CD4-positive, alpha-beta T cell treated with Interleukin-12 subunit alpha and Interleukin-12 subunit beta, for 1 hour (primary cell): ENCODE results near the gene ICA1.

Source experiments
- DNase-seq: peaks from one replicate; pipeline ENCODE4 v3.0.0-alpha.2; 2020

The ICA1 gene

DNA sequence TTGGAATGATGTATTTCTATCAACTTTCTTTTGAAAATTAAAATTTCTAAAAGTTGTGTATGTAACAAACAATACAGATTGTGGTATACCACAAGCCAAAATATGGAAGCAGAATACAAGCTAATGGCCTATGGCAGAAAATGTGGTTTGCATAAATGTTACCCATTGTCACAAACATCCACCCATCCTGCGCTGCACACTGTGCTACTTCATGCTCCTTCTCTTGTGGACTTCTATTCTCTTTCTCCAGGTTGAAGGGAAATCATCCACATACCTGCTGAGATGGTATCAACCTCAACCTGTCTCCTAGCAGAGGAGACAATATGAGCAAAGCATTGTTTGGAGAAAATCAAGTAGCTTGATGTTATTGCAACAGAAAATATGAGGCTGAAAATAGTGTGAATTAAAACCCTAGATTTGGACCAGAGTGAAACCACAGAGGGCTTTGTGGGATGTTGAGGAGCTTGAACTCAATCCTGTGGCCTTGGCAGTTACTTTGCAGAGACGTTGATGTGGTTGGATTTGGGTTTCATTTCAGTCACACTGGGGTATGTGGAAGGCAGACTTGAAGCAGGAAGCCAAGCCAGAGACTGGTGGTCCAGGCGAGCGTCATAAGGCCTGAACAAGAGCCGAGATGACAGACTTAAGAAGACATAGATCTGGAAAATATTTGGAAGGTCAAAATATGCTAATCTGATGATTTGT is 63.8 kb downstream of the ICA1 start:
- peak; percentile 43 for DNase-seq

DNA sequence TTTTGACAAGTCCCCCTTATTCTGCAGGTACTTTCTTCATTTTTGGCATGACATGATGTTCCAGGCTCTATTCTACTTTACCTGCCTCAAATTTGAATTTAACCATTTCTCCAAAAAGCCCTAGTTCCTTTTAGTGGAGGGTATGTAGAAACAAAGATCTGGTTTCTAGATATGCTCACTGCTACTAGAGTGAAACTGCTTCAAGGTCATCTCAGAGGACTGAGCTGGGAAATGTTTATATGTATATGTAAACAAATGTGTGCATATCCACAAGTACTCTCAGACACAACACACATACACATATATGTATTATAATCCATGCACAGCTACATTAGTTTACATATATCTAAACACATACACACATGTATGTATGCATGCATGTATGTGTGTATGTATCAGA is 69.1 kb downstream of the ICA1 start:
- DNase-seq, result no peak

DNA sequence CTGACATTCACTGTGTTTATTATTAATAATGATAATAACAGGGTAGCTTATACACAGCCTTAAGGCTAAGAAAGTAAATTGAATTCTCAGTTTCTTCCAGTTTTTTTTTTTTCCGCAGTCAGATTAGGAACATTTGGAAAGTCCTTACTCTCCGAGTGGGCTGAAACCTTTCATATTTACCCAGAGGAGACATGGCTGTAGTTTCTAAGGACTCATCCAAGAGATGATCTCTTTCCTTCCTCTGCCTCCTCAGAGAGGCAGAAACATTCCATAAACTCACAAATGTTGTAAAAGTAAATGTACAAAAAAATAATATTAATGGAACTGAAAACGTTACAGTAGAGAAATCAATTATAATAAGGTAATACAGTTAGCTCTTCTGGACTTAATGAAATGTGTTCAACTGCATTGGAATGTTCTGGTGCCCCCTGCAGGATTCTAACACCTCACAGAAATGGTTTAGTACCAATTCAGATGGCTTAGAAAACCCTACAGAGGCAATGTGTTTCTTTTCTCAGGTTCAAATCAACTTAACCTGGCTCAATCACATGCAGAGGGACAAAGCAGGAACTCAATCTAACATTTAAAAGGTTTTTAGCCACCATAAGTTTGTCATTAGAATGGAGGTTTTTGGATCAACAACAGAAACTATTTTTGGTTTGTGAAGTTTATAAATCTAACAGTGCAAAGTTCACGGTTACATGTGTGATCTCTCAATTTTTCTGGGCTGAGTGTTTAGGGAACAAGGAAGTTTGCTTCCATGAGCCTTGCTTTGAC is 71.7 kb downstream of the ICA1 start:
- peak; percentile 80 for DNase-seq

DNA sequence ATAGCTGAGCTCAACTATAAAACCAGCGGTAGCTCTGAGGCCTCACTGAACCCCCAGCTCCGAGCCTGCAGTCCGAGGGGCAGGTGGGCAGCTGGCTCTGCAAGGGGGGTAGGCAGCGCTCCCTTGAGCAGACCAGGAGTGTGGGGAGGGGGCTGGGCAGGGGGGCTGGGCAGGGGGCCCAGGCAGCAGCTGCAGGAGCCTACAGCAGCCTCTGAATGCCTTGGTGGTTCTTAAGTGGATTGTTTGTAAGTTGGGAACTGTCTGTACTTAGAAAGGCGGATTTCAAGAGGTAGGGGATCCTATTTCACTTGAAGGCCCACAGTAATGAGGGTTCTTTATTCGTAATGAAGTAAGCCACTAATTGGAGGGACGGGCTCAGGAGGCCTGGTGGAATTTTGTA is 72.3 kb downstream of the ICA1 start:
- DNase-seq, result no peak

DNA sequence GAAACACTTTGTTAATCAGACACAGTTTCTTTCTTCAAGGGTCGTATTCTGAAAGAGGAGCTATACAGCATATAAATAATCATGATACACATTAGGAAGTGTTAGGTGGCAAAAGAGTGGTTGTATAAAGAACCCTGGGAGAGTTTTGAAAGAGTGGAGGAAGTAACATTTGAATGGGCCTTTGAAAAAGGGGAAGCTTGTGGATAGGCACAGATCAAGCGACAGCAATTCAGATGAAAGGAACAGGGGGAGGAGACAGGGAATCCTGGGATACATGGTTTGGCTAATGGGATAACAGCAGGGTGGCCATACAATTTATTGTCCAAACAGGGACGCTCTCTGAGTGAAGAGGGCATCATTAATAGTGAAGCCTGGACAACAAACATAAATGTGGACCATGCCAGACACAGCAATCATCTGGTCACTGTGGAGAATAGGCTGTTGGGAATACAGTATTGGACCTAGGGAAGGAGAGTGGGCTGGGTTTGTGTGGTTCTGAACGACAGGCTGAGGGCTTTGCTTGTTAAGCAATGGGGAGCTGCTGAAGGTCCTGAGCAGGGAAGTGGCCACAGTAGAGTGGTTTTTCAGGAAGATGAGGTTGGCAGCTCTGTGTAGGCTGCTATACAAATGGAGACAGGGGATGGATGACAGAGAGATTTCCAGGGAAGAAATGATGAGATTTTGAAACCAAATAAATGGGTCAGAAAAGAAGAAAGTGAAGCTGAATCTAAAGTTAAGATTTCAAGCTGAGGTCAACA is 75.9 kb downstream of the ICA1 start:
- DNase-seq, result no peak

DNA sequence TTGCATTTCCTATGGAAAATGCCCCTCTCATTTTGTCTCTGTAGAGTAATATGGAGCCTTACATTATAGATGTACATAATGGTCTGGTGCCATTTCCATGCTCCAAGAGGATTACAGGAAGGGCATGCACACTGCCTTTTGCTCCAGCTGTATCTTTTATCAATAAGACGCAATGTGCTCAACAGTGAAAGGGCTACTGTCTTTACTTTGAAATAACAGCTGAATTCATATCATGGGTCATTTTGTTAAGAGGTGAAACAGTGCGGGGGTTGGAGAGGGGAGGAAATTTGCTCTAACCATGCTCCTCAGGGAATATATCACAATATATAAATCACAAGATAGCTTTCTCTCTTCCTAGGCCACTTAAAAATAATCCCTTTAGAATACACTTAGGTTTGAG is 77.7 kb downstream of the ICA1 start:
- no peak for DNase-seq

DNA sequence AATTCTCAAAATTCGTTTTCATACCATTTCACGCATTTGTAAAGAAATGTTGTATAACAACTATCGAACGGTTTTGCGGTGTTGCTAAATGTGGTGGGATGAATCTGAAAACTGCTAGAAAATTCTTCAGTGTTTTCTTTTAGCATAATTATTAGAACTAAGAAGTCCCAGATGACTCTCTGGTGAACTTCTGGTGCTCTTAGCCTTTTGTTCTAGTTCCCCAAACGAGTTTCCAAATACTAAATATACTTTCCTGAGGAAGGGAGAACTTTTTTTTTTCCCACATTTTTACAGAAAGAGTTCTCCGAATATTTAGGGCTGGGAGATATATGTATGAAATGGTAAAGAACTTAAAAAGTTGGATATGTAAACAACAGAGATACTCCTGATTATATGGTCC is 82.5 kb downstream of the ICA1 start:
- no peak for DNase-seq

DNA sequence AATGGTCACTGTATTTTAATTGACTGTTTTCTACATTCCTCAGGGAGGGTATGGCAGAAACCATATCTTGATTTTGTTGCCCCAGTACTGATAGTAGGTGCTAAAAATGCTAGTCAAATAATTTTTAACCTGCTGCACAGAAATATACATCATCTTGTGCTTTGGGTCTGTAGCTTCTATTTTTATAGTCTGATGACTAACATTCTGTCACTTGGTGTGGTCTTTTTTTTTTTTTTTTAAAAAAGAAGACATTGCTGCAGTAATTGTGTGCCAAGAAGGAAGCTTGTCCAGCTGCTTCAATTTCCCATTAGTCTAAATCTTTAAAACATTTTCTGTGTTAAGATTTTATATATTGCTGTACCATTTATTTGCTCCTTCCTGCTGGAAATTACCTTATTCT is 83.6 kb downstream of the ICA1 start:
- DNase-seq, result no peak

DNA sequence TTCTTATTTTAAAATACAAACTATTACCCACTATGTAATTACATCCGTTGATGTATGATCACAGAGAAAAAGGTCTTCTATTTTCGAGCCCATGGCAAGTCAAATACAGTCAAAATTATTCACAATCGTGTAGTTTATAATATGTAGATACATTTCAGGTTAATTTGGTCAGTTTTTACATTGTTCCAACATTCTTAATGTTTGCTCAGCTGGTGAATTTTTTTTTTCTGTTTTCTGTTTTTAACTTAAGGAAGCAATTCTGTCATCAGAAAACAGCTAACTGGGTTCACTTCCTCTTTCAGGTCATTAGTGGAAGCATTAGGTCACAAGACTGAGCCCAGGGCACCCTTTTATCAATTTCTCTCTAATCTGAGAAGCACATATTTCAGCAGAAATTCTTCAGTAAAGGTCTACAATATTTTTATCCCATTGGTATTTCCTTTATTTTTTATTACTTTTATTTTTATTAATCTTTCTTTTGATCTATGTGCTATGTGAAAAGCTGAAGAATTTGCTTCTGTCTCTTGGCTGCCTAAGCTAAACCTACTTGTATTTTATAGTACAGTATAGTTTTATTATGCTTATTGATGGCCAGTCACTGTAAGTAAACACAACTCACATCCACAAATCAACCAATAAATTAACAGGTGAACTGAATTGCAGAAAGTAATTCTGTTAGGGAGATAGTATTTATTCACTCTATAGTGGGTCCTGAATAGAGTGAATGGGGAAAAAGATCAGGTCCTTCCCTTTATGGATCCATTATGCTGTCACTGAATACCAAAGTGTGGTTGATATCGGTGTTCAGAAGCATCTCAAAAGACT is 84.6 kb downstream of the ICA1 start:
- peak; percentile 49 for DNase-seq

DNA sequence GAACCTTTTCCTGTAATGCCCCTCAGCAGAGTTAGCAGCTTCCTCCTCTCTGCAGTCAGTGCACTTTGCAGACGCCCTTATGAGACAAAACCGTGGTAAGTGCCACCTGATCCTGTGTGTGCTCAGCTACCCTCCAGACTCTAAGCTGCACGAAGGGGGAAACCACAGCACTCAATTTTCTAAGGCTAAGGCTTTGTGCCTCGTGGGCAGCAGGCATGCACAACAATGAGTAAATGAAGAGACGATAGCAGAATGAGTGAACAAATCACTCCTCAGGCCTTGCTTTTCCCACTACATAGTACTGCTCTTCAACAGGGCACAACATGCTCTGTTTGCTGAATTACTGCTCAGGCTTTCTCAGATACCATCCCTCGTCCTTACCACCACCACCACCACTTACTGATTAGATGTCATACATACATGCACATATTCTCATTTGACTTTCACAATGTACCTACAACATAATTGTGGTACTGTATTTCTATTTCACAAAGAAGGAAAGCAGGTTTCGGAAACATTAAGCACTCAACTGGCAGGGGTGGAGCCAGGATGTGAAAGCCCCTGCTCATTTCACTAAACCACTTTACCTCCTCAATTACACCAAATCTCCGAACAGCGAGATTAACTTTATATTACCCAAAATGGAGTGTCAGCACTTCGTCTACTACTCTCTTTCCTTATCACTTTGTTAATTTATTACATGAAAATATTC is 85.4 kb downstream of the ICA1 start:
- peak; percentile 71 for DNase-seq

DNA sequence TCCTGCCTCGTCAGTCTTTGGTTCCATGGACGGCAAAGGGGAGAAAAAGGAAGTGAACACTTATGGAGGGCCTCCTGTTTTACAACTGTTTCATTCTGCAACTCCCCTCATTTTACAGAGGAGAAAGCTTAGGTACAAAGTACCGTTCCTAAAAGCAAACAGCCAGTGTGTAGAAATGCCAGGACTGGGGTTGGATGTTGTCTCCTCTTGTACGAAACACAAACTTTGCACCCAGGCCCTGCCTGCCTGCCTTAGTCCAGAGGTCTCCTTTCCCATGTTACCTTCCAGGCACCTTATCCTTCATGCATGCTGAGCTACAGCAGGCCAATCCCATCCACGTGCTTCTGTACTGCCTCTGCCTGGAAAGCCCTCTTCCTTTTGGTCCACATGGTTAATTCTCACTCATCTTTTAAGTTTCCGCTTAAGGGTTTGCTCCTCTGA is 86.0 kb downstream of the ICA1 start:
- DNase-seq, result no peak

DNA sequence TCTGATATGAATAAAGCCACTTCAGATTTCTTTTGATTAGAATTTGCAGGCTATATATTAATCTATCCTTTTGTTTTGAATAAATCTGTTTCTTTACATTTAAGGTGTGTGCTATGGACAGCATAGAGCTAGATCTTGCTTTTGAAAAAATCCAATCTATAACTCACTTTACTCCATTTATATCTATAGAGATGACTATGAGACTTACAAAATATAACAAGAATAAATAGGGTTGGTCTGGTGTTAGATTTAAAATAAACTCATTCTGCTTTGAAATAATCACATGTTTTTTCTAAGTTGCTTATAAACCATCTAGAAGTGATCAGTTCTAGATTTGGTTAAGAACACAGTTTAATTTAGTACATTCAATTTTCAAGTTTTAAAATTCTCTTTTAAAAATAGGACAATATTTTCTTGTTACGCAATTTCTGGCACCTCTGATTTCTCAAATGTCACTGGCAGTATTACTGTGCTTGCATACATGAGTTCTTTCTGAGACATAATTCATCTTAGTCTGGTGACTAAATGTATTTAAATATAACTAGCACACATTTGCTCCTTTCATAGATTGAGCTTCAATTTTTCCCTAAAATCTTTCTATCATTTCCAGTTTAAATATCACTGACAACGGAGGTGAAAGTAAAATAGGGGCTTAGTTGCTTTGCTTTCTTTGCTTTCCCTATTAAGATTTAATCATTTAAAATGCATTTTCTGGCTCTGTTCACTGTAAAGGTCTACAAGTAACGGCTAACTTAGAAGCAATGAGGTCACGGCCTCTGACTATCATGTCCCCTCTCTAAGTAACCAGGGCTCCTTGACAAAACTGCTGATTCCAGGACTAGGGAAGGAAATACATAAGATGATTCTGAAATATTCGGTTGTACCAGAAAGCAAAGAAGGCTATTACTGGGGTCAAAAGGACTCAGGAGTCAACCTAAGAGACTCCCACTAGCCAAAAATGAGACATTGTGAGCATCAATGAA is 89.3 kb downstream of the ICA1 start:
- DNase-seq, result no peak

DNA sequence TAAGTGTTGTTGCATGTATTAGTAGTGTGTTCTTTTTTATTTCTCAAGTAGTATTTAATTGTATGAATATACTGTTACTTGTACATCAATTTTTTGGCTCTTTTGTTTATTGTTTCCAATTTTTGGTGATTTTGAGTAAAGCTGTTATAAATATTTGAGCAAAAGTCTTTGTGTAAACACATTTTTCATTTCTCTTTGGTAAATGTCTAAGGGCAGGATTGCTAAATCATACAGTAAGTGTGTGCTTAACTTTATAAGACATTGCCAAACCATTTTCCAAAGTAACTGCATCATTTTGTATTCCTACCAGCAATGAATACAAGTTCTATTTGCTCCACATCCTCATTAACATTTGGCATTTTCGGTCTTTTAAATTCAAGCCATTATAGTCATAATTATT is 92.8 kb downstream of the ICA1 start:
- no peak for DNase-seq

DNA sequence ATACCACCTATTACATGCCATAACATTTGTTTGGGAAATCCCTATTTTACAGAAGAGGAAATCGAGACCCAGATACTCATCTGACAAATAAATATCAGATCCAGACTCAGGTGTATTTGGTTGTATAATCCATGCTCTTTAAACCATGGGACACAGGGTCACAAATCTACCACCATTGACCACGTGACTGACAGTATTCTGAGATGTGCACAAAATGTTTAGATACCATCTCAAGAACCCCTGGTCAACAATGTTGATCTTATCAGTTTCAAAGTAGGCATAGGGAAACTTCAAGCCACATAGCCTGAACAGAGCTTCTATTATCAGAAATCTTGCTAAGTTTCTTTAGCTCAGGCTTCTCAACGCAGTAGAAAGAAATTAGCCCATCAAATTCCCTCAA is 93.6 kb downstream of the ICA1 start:
- DNase-seq, result no peak

DNA sequence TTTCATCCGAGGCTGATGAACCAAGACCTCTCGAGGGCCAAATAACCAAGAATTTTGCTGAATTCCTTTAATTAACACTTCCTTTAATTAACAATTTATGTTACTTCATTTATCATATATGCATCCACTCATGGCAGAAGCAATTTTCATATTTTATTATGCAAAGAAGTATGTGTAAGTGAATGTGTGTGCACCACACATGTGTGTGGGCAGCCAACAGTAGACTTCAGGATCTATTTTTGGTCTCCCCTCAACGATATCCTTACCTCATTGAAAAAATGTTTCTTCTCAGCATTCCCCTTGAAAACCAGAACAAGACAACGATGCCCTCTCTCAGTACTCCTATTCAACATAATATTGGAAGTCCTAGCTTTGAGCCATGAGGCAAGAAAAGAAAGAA is 96.8 kb downstream of the ICA1 start:
- DNase-seq, result no peak

DNA sequence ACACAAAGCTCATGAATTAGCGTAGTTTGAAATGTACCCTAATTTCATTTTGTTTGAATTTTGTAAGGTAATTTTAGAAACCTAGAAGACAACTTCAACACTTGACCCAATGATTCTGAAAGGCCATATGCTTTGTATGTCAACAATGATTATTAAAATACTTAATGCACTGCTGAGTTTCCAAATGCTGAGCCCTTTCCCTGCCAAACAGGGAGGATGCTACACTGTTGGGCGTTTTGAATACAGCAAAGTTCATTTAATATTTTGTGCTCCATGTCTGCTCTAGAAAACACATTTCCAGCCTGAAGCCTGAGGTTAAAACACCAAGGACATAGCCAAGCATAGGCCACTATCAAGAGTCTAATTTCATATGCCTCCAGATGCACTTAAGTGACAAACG is 99.8 kb downstream of the ICA1 start:
- no peak for DNase-seq

DNA sequence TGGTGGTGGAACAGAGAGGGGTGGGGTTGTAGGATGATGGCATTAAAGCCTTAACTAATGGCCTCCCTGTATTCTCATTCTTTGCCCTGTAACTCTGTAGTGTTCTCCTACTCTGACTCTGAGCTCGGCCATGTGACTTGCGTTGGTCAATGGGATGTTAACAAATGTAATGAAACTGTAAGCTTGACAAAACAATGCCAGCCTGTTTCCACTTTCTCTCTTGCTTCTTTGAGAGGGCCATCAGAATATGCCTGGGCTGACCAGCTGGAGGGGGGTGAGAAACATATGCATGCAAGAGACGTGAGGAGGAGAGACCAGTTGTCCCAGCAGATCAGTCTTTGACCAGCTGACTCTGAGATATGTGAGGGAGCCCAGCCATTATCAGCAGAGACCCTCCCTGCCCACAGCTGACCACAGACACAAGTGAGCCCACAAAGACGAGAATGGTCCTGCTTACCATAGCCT is 100.6 kb downstream of the ICA1 start:
- no peak for DNase-seq

DNA sequence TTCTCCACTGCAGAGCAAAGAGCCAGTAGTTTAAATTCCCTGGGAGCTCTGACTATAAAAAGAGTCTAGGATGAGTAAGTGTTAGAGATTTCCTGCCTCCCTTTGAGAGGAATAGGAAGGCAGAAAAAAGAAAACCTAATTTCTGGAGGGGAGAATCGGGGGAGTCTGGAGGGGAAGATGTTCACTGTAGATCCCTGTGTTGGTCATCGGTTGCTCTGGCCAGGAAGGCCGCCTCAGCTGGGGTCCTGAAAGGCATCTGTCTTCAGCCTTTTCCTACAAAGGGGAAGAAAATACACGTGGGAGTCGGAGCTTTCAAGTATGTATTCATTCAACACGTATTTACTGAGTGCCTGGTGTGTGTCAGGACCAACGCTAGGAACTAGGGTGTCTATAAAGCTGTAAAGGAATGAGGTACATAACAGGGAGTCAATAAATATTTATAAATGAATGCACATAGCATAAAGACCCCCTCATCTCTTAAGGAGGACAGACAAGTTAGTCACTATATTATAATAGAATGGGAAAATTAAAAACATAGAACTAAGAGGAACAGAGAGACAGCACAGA is 101.1 kb downstream of the ICA1 start:
- no peak for DNase-seq

DNA sequence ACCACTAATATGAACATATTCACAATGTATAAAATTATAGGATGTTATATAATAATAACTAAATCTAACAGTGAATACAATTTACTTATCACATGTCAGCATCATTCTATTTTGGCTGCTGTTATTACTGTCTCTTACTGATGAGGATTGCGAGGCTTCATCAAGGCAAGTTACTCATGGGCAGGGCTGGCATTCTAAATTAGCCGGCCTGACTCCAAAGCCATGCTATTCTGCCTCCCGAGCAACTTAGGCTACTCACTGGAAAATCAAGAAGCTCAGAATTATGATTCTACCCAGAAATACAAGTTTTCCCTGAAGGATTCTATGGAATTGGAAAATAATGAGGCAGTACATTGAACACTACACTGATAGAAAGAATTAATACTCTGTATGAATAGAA is 101.7 kb downstream of the ICA1 start:
- no peak for DNase-seq

DNA sequence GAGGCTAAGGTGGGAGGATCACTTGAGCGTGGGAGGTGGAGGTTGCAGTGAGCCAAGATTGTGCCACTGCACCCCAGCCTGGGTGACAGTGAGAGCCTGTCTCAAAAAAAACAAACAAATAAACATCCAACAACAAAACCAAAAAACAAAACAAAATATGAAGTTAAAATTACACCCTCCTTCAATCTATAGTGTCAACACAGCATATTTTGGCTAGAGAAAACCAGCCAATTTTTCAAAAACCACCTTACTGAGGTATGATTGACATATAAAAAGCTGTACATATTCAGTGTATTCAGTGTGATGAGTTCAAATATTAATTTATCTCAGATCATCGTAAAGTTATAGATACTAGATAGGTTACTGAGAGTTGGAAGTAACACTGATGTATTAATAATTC is 102.4 kb downstream of the ICA1 start:
- no peak for DNase-seq

DNA sequence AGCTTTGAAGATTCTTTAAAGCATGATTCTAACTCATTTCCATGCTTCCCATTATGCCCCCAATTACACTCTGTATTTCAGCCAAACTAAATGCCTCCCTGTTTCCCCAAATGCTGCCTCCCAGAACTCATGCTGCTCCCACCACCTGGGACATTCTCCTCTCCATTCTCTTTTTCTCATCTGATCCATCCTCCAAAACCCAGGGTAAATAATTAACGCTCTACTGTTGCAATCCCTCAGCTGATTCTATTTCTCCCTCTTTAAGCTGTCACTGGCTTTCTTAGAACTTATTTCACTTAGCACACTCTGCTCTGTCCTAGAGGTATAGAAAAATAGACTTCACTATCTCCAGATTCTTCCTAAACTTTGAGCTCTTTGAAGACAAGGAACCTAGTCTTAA is 104.7 kb downstream of the ICA1 start:
- no peak for DNase-seq
